Lower lobe of right lung (tissue), 2 donors: Measurements from ENCODE around the gene ADAM12. TPM values are rescaled to one million over a fixed set of nuclear protein-coding genes. Genes with fewer than 3 reads are reported as not detected.

Source experiments
- ATAC-seq, 2 donors: fragments of 200-7000 bp; cut with Tn5 transposase; one replicate each; pipeline ENCODE4 v1.9.1; 2020 to 2022; ENCODE audit warnings: mild to moderate bottlenecking in 2 of 2, moderate library complexity in 2 of 2
- DNase-seq: peaks from one replicate; pipeline ENCODE4 v3.0.0-alpha.2; 2020
- H3K27ac ChIP-seq: fragments of 200-600 bp; one replicate; pipeline ENCODE4 v1.8.0; 2022
- H3K27me3 ChIP-seq: fragments of 200-600 bp; one replicate; pipeline ENCODE4 v1.8.0; 2022; ENCODE audit warnings: low read depth
- H3K36me3 ChIP-seq: fragments of 200-600 bp; one replicate; pipeline ENCODE4 v1.8.0; 2022; ENCODE audit warnings: mild to moderate bottlenecking
- H3K4me1 ChIP-seq: fragments of 200-600 bp; one replicate; pipeline ENCODE4 v1.8.0; 2022
- H3K4me3 ChIP-seq: fragments of 200-600 bp; one replicate; pipeline ENCODE4 v1.8.0; 2022; ENCODE audit warnings: mild to moderate bottlenecking
- H3K9me3 ChIP-seq: fragments of 200-600 bp; one replicate; pipeline ENCODE4 v1.8.0; 2022
- intact Hi-C: fragments of 100-400 bp; cut with DNase I; formaldehyde crosslinking; loops from one replicate; pipeline ENCODE4 v1.11.0; 2022
- total RNA-seq: library from RNA; stranded (reverse); fragmentation: NEBNext Ultra II Directional; extraction: Animal tissue kit (Norgen Biotek cat#: 25700); gene quantifications from one replicate; pipeline ENCODE4 v1.2.1, GENCODE V29; 2021
- TF ChIP-seq, protein P1 (sequence below): fragments of 200-600 bp; IDR thresholded peaks from one replicate; pipeline ENCODE4 v1.8.0; 2022; ENCODE audit warnings: antibody characterized with exemption, mild to moderate bottlenecking
- donor health status: DM: no; HTN: yes; CAD: no; lungs with severe emphysema.

ADAM12 gene
- total RNA-seq, 1 donor from 2014 or later: 0.92 TPM

GRCh38 chr10:126170371-126170770, 217.9 kb downstream of the ADAM12 start:
- no peaks in the 10 kb centered on the region for H3K9me3 ChIP-seq
- H3K27ac ChIP-seq: no peak overlapping the region
- ATAC-seq (no peak), DNase-seq (no peak)
- TF ChIP-seq, protein P1, sequence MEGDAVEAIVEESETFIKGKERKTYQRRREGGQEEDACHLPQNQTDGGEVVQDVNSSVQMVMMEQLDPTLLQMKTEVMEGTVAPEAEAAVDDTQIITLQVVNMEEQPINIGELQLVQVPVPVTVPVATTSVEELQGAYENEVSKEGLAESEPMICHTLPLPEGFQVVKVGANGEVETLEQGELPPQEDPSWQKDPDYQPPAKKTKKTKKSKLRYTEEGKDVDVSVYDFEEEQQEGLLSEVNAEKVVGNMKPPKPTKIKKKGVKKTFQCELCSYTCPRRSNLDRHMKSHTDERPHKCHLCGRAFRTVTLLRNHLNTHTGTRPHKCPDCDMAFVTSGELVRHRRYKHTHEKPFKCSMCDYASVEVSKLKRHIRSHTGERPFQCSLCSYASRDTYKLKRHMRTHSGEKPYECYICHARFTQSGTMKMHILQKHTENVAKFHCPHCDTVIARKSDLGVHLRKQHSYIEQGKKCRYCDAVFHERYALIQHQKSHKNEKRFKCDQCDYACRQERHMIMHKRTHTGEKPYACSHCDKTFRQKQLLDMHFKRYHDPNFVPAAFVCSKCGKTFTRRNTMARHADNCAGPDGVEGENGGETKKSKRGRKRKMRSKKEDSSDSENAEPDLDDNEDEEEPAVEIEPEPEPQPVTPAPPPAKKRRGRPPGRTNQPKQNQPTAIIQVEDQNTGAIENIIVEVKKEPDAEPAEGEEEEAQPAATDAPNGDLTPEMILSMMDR: no peak
- no peak overlapping the region for H3K4me3 ChIP-seq
- intact Hi-C loops: no loop called here
- H3K4me1 ChIP-seq: no peaks in the 10 kb centered on the region
- H3K36me3 ChIP-seq: no peaks in the 10 kb centered on the region
- H3K27me3 ChIP-seq: no peaks in the 10 kb centered on the region

GRCh38 chr10:126169899-126170298, 218.4 kb downstream of the ADAM12 start:
- ATAC-seq: no peak
- Histone ChIP-seq H3K9me3 (no peaks in the 10 kb centered on the region), H3K4me3 (no peak overlapping the region), H3K27me3 (no peaks in the 10 kb centered on the region), H3K4me1 (no peaks in the 10 kb centered on the region), H3K27ac (no peak overlapping the region), H3K36me3 (no peaks in the 10 kb centered on the region)
- TF ChIP-seq, protein P1: no peak
- DNase-seq: no peak
- intact Hi-C loops: no loop called here

GRCh38 chr10:126166797-126167196, 221.5 kb downstream of the ADAM12 start:
- no peak for DNase-seq
- no peaks in the 10 kb centered on the region for H3K4me1 ChIP-seq
- no peak for ATAC-seq
- H3K36me3 ChIP-seq: no peaks in the 10 kb centered on the region
- no peak overlapping the region for H3K27ac ChIP-seq
- H3K9me3 ChIP-seq: no peaks in the 10 kb centered on the region
- H3K27me3 ChIP-seq: no peaks in the 10 kb centered on the region
- no peak overlapping the region for H3K4me3 ChIP-seq
- intact Hi-C loops: no loop called here
- TF ChIP-seq, protein P1: no peak

DNA sequence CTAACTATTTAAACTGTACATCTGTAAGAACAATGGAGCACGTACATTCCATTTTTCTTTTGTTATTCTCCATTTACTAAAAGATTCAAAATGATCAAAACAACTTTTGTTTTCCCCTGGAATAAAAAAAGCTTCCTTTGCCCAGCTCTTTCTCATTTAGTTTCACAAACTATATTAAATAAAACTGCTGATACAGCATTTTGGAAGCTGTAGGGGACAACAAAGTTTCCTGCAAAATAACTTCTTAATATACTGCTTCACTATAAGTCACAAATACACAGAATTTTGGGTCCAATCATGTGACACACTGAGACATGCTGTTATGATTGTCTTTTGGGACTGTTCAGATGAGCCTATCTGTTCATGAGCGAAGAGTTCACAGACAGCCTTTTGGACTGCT, 222.4 kb downstream of the ADAM12 start:
- no peak overlapping the region for H3K4me3 ChIP-seq
- no peaks in the 10 kb centered on the region for H3K4me1 ChIP-seq
- intact Hi-C loops: no loop called here
- H3K27me3 ChIP-seq: no peaks in the 10 kb centered on the region
- no peaks in the 10 kb centered on the region for H3K9me3 ChIP-seq
- H3K36me3 ChIP-seq: no peaks in the 10 kb centered on the region
- no peak for DNase-seq
- no peak overlapping the region for H3K27ac ChIP-seq
- TF ChIP-seq, protein P1: no peak
- ATAC-seq: no peak

DNA sequence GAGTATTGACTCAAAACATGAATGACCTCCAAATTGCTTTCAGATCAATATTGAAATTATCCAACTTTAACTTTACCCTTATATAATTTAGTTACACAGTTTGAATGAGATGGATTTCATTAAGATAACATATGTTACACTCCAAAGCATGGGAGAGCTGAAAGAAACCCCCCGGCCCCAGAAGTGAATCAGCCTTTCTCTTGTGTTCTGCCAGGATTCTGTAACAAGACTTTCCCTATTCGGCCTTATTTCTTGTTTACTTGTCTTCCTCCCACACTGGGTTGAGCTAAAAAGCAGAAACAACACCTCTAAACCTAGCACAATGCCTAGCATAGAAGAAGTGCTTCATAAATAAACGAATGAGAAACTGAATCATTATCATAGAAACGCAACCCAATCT, 224.8 kb downstream of the ADAM12 start:
- H3K27ac ChIP-seq: no peak overlapping the region
- ATAC-seq: no peak
- H3K27me3 ChIP-seq: no peaks in the 10 kb centered on the region
- intact Hi-C loops: no loop called here
- H3K4me3 ChIP-seq: no peak overlapping the region
- TF ChIP-seq, protein P1: no peak
- no peaks in the 10 kb centered on the region for H3K36me3 ChIP-seq
- no peak for DNase-seq
- H3K4me1 ChIP-seq: no peaks in the 10 kb centered on the region
- no peaks in the 10 kb centered on the region for H3K9me3 ChIP-seq

DNA sequence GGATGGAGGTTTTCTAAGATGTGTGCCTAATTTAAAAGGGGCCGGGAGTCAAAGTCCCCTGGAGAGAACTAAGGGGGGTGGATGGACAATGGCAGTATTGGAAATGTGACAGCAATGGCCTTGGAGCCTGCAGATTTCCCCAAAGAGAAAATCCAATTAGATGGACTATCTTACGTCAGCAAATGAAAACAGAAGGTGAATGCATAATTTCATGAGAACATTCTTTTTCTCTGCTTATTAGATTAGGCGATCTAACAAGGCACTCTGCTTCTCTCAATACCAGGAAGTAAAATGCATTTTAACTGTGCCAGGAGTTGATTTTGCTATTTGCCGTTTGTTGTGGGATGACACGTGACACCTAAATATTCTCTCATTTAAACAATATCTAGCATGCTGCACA, 226.6 kb downstream of the ADAM12 start:
- TF ChIP-seq, protein P1: no peak
- Histone ChIP-seq H3K27me3 (no peaks in the 10 kb centered on the region), H3K9me3 (no peaks in the 10 kb centered on the region), H3K4me3 (no peak overlapping the region), H3K27ac (no peak overlapping the region), H3K36me3 (no peaks in the 10 kb centered on the region), H3K4me1 (no peaks in the 10 kb centered on the region)
- DNase-seq (no peak), ATAC-seq (no peak)
- intact Hi-C loops: no loop called here
